Stimulated activated naive CD8-positive, alpha-beta T cell treated with anti-CD3 and anti-CD28 coated beads, Interleukin-15, Interleukin-2, amounts not matched to agents 100 ng/mL and 50 ng/mL, for 24 hours (primary cell): ENCODE data around the gene SET.

Experiments
- H3K27ac Mint-ChIP-seq: one replicate; pipeline ENCODE4 v1.8.0; 2021; ENCODE audit warnings: mild to moderate bottlenecking, mixed read lengths
- H3K27me3 Mint-ChIP-seq: one replicate; pipeline ENCODE4 v1.8.0; 2021; ENCODE audit warnings: mixed read lengths
- H3K36me3 Mint-ChIP-seq: one replicate; pipeline ENCODE4 v1.8.0; 2021; ENCODE audit warnings: low read depth, mixed read lengths
- H3K4me1 Mint-ChIP-seq: one replicate; pipeline ENCODE4 v1.8.0; 2021; ENCODE audit warnings: low read depth, mixed read lengths
- H3K4me3 Mint-ChIP-seq: one replicate; pipeline ENCODE4 v1.8.0; 2021; ENCODE audit warnings: mild to moderate bottlenecking, mixed read lengths
- H3K9me3 Mint-ChIP-seq: one replicate; pipeline ENCODE4 v1.8.0; 2021; ENCODE audit warnings: mixed read lengths

Gene SET

DNA sequence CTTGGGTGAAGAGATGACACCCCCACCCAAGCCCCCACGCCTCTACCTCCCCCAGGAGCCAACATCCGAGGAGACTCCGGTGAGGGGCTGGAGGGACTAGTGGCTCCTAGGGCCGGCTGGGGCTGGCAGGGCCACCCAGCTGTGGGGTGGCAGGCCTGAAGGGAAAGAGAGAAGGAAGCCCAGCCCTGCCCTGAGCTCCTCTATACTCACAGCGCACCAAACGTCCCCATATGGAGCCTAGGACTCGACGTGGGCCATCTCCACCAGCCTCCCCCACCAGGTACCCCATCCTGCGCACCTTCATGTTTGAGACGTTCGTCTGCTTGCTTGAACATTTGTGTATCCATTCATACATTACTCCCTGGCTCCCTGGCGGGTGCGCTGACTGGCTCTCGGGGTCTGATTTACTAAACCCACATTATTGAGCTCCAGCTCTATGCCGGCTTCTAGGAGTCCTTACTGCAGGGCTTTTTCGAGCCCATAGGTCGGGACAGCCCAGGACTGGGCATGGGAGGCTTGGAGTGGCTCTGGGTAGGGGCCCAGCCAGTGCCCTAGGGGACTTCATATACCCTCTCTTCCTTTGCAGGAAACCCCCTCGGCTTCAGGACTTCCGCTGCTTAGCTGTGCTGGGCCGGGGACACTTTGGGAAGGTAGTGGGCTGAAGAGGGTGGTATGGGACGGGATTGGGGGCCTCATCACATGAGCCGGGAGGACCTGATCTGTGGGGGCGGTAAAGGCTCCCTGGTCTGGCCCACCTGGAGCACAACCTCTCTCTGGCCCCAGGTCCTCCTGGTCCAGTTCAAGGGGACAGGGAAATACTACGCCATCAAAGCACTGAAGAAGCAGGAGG lies 25.8 kb downstream of the SET start:
- no peaks in the 10 kb centered on the region for H3K36me3 Mint-ChIP-seq
- no peak overlapping the region for H3K4me3 Mint-ChIP-seq
- no peaks in the 10 kb centered on the region for H3K4me1 Mint-ChIP-seq
- H3K27ac Mint-ChIP-seq, result no peak overlapping the region
- H3K27me3 Mint-ChIP-seq, result no peaks in the 10 kb centered on the region
- no peaks in the 10 kb centered on the region for H3K9me3 Mint-ChIP-seq

DNA sequence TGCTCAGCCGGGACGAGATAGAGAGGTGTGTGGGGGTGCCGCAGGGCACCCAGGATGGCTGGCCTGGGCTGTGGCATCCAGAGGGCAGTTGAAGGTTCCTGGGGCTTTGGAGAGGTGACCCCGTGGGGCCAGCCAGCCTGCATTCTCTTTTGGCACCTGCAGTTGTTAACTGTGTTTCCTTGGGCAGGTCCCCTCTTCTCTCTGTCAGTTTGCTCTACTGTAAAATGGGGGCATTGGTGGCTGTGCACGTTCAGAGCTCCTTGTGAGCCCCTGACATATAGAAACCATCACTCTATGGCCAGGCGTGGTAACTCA lies 26.4 kb downstream of the SET start:
- H3K4me1 Mint-ChIP-seq, result no peaks in the 10 kb centered on the region
- no peaks in the 10 kb centered on the region for H3K27me3 Mint-ChIP-seq
- no peak overlapping the region for H3K27ac Mint-ChIP-seq
- H3K4me3 Mint-ChIP-seq, result no peak overlapping the region
- peaks cover 1% of the 10 kb centered on the region for H3K36me3 Mint-ChIP-seq
- no peaks in the 10 kb centered on the region for H3K9me3 Mint-ChIP-seq

- no peaks in the 10 kb centered on the region for H3K4me1 Mint-ChIP-seq
- no peak overlapping the region for H3K4me3 Mint-ChIP-seq
- H3K27ac Mint-ChIP-seq, result no peak overlapping the region
- H3K27me3 Mint-ChIP-seq, result no peaks in the 10 kb centered on the region
- no peaks in the 10 kb centered on the region for H3K9me3 Mint-ChIP-seq
- peaks cover 4% of the 10 kb centered on the region for H3K36me3 Mint-ChIP-seq
Observed at GRCh38 chr9:128716581-128717254, 27.7 kb downstream of the SET start.

DNA sequence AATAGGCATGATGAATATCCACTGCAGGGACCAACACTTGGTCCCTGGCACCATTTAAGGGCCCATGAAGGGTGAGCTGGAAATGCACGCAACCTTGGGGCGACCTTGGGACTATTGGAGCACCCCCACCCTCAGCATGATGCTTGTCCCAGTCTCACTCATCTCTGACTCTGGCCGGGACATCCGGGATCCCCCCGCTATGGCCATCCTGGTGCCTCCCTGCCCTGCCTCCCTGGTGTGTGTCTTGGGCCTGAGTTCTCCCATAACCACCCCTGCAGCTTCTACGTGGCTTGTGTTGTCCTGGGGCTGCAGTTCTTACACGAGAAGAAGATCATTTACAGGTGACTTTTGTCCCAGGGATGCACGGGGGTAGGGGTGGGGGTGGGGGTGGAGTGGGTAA lies 29.0 kb downstream of the SET start:
- peaks cover 4% of the 10 kb centered on the region for H3K36me3 Mint-ChIP-seq
- H3K4me1 Mint-ChIP-seq, result peaks cover 9% of the 10 kb centered on the region
- no peak overlapping the region for H3K4me3 Mint-ChIP-seq
- no peaks in the 10 kb centered on the region for H3K27me3 Mint-ChIP-seq
- H3K9me3 Mint-ChIP-seq, result no peaks in the 10 kb centered on the region
- H3K27ac Mint-ChIP-seq, result no peak overlapping the region

DNA sequence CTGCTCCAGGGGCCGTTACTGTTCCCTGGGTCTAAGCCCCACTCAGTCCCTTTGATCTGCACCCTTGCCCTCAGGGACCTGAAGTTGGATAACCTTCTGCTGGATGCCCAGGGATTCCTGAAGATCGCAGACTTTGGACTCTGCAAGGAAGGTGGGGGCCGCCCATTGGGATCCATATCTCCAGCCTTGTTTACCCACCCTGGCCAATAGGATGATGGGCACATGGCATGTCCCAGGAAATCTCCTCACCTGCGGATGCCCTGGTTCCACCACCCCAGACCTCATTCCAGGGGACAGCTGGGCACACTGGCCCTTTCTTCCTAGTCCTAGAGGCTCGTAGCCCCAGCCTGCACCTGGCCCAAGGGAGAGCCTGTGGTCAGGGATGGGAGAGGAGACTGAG lies 29.5 kb downstream of the SET start:
- H3K4me3 Mint-ChIP-seq, result no peak overlapping the region
- H3K9me3 Mint-ChIP-seq, result no peaks in the 10 kb centered on the region
- peaks cover 11% of the 10 kb centered on the region for H3K4me1 Mint-ChIP-seq
- peaks cover 4% of the 10 kb centered on the region for H3K36me3 Mint-ChIP-seq
- H3K27ac Mint-ChIP-seq, result no peak overlapping the region
- no peaks in the 10 kb centered on the region for H3K27me3 Mint-ChIP-seq

DNA sequence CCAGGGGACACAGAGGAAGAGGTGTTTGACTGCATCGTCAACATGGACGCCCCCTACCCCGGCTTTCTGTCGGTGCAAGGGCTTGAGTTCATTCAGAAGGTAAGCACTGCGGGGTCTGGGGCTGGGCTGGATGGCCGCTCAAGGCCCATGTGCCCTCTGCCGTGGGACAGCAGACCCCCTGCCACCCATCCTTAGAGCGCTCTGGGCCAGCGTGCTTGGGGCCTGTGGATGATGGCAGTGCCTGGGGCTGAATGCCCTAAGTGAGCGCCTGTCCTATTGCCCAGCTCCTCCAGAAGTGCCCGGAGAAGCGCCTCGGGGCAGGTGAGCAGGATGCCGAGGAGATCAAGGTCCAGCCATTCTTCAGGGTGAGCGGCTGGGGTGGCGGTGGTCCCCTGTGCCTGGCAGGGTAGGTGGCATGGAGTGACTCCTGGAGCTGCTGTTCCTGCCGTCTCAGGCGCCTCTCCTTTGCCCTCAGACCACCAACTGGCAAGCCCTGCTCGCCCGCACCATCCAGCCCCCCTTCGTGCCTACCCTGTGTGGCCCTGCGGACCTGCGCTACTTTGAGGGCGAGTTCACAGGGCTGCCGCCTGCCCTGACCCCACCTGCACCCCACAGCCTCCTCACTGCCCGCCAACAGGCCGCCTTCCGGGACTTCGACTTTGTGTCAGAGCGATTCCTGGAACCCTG lies 31.0 kb downstream of the SET start:
- no peaks in the 10 kb centered on the region for H3K27me3 Mint-ChIP-seq
- H3K4me1 Mint-ChIP-seq, result peaks cover 21% of the 10 kb centered on the region
- no peak overlapping the region for H3K4me3 Mint-ChIP-seq
- H3K27ac Mint-ChIP-seq, result no peak overlapping the region
- H3K9me3 Mint-ChIP-seq, result no peaks in the 10 kb centered on the region
- peaks cover 4% of the 10 kb centered on the region for H3K36me3 Mint-ChIP-seq

DNA sequence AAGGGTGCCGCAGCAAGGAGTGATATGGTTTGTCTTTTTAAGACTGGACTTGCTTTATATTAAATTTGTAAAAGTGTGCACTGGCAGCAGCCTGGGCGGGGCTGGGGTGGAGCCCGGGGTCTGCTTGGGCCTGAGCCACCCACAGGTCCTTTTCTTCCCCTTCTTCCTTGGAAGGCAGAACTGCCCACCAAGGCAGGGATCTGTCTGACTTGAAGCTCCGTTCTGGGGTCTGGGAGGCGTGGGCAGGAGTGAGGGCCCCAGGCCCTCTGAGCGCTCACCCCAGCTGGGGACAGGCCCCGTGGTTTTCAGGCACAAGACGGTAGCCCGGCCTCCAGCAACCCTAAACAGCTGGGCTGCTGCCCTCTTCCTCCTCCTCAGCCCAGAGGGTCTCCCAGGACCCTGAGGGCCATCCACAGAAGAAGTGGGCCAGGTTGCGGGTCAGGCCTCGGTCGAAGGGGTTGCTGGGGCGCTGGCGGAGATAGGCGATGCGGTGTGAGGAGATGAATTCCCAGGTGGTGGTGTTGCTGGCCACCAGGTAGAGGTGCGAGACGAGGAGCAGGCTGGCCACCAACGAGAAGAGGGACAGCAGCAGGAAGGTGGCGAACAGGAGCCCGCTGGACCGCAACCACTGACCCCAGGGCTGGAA lies 31.9 kb downstream of the SET start:
- H3K4me1 Mint-ChIP-seq, result peaks cover 28% of the 10 kb centered on the region
- no peak overlapping the region for H3K27ac Mint-ChIP-seq
- H3K36me3 Mint-ChIP-seq, result peaks cover 4% of the 10 kb centered on the region
- no peaks in the 10 kb centered on the region for H3K27me3 Mint-ChIP-seq
- no peak overlapping the region for H3K4me3 Mint-ChIP-seq
- H3K9me3 Mint-ChIP-seq, result no peaks in the 10 kb centered on the region

DNA sequence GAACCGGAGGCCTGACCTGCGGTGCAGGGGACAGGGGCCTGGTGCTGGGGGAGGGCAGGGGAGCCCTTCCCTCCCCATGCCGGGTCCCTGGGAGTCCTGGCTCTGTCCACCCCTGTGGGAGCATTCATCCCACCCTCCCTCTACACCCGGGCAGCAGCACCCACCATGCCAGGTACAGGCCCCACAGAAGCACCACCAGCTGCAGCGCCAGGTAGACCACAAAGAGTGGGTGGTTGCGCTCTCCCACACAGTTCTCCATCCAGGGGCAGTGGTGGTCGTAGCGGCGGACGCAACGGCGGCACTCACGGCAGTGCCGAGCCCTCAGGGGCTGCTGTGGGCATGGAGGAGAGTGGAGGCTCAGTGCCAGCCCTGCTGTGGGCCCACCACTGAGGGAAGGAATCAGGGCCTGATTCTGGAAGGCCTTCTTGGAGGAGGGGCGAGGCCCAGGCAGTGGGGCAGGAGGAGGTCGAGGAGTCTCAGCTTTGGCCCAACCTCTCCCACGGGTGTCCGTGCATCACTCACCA lies 32.5 kb downstream of the SET start:
- Mint-ChIP-seq H3K4me1 (peaks cover 31% of the 10 kb centered on the region), H3K36me3 (peaks cover 4% of the 10 kb centered on the region), H3K4me3 (no peak overlapping the region), H3K27me3 (no peaks in the 10 kb centered on the region), H3K27ac (no peak overlapping the region), H3K9me3 (no peaks in the 10 kb centered on the region)

- H3K4me3 Mint-ChIP-seq, result peak overlapping the region; percentile 98
- H3K27me3 Mint-ChIP-seq, result no peaks in the 10 kb centered on the region
- peaks cover 41% of the 10 kb centered on the region for H3K4me1 Mint-ChIP-seq
- H3K9me3 Mint-ChIP-seq, result no peaks in the 10 kb centered on the region
- H3K36me3 Mint-ChIP-seq, result peaks cover 4% of the 10 kb centered on the region
- peak overlapping the region; percentile 95 for H3K27ac Mint-ChIP-seq
Observed at GRCh38 chr9:128722380-128723351, 33.6 kb downstream of the SET start.

DNA sequence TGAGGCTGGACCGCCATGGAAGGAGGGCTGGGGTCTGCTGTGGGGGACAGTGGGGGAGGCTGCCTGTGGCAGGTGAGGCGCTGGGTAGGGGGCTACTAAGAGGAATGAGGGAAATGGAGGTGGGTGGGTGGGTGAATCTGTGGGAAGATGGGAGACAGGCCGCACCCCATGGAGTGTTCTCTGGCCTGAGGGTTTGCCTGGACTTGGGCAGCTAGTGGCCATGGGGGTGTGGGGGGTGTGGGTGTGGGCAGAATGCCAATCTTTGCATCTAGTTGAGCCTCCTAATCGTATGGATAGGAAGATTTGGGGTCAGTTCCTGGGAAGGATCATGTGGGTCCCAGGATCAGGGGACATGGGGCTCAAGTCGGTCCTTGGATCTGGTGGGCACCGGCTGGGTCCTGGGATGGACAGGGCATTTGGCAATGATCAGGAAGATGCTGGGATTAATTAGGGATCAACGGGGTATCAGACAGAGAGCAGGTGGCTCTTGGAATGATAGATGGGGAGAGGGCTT lies 34.4 kb downstream of the SET start:
- peak overlapping the region; percentile 98 for H3K4me3 Mint-ChIP-seq
- no peaks in the 10 kb centered on the region for H3K9me3 Mint-ChIP-seq
- peak overlapping the region; percentile 95 for H3K27ac Mint-ChIP-seq
- no peaks in the 10 kb centered on the region for H3K27me3 Mint-ChIP-seq
- peaks cover 42% of the 10 kb centered on the region for H3K4me1 Mint-ChIP-seq
- peaks cover 4% of the 10 kb centered on the region for H3K36me3 Mint-ChIP-seq

GRCh38 chr9:128723866-128724743 lies 35.1 kb downstream of the SET start, which contains the start of gene ZDHHC12:
Gene ZDHHC12, minus strand, starts transcription at chr9:128724127. Its CDS starts 34 bp downstream, at chr9:128724093.
- Mint-ChIP-seq H3K4me1 (peaks cover 42% of the 10 kb centered on the region), H3K27me3 (no peaks in the 10 kb centered on the region), H3K9me3 (no peaks in the 10 kb centered on the region), H3K27ac (peak within 1 kb of the TSS; percentile 95), H3K4me3 (peak within 1 kb of the TSS; percentile 98), H3K36me3 (peaks cover 4% of the 10 kb centered on the region)

- Mint-ChIP-seq H3K27ac (peak overlapping the region; percentile 94), H3K4me1 (peaks cover 42% of the 10 kb centered on the region), H3K27me3 (no peaks in the 10 kb centered on the region)
Observed at GRCh38 chr9:128724744-128725211, 35.8 kb downstream of the SET start.

More at GRCh38 chr9:128724744-128725211, 35.8 kb downstream of the SET start:
- Mint-ChIP-seq H3K9me3 (no peaks in the 10 kb centered on the region), H3K36me3 (peaks cover 4% of the 10 kb centered on the region), H3K4me3 (peak overlapping the region; percentile 95)
